NCI-H1092 treated with DMSO at 0.1 percent for 48 hours (cell line): ENCODE measurements around the gene VASH1.
"Not testable (repeated sequence)": the region's sequence is repeated elsewhere in the genome, so short reads cannot be mapped to it uniquely, and the experiment has no call there.

ENCODE experiments used
- DNase-seq: peaks from one replicate; lab custom pipeline; 2025; lab: John Stamatoyannopoulos, UW

The VASH1 gene

DNA sequence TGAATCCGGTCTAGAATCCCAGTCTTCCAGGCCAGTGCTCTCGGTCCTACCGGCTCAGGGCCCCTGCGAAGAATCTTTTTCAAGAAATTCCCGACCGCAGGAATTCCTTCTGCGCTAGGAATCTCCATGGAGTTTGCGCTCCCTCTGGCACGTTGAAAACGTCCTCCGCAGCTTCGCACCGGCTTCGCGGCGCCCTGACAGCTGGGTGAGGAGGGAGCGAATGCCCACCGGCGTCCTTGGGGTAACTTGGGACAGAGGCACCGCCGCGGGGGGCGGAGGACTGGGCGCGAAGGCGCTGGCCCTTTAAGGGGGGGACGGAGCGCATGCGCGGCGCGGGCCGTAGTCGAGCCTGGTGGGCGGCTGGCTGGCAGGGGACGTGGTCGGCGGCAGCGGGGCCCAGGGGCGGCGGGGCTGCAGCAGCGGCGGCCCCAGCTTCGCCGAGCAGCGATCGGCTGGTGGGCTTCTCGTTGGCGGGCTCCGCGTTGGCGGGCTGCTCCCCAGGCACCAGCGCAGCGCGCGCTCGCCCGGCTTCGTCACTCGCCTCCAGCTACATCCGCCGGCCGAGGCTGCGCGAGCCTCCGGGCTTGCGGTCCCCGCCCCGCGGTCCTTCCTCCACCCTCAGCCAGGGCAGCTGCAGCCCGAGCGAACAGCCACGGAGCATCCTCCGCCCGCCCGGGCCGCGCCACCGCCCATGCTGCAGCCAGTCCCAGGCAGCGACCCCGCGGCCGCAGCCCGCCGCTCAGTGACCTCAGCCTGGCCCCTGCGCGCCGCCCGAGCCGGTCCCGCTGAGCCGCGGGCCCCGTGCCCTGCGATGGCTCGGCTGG lies at the start of gene VASH1:
Gene VASH1 (plus strand): TSS at position 333 of the 824 bp plus-strand sequence. CDS start 1,354 bp downstream, outside the sequence.
- peak; percentile 82 for DNase-seq

DNA sequence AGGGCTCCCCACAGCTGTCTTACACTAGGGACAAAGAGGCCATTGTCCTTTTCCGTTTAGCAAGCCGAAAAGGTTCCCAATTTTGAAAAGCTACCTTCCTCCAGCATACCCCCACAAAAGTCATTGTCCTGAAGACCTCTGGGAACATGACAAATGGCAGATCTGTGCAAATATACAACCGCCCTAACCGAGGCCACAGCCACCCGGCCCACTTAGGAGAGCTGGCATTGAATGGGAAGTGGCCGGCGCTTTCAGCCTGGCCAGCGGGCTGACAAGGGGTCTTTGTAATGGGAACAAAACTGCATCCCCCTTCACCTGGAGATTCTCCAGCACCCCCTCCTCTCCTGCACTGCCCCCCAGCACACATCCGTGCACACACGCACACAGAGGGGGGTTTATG lies 48.1 kb upstream of the VASH1 start:
- DNase-seq, result no peak

DNA sequence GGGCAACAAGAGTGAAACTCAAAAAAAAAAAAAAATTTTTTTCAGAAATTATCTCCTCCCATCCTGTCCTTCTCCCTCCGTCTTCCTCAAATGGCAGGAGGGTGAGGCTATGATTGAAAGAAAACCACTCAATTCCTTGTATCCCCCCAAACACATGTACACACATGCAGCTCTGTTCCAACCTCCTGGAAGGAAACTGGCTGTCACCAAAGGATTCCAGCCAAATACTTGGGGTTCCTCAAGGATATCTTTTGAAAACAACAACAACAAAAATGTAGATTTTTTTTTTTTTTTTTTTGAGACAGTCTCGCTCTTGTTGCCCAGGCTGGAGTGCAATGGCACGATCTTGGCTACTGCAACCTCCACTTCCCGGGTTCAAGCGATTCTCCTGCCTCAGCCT lies 46.8 kb upstream of the VASH1 start:
- no peak for DNase-seq

DNA sequence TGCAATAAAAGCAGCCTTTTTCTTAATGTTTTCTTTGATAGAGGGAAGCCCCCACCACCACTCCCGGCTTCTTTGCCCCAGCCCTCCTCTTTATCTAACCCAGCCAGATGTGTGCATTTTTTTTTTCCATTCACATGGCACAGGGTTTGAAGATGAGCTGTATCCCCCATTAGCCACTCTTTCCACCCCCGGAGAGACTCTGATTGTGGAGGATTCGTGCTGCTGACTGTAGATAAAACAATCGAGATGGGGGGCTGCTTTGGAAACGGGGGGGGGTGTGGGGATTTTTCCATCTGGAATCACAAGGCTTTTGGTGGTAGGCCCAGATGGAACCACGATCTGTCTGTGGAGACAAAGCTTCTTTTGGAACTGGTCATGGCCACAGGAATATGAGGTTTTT lies 46.2 kb upstream of the VASH1 start:
- DNase-seq, result no peak

DNA sequence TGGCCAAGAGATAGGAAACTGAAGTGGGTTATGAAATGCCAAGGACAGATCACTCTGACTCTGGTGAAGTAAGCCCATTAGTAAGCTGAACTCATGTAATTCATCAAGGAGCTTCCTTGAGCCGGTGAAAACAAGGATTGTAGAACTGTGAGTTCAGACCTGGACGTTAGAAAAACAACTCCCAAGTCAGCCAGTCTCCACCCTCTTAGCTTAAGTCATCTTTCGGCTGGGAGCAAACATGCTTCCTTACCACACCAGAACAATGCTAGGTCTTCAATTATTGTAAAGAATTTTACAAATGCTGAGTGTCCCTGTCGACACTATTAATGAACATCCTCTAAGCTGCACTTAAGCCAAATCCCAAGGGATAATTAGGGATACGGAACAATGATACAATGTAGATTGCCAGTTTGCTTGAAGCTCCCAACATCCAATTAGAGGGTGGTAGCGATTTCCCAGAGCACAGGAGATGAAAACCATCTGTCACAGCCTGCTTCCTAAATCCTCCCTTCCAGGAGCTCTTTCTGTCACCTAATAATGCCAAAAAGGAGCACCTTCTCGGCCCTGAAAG lies 45.7 kb upstream of the VASH1 start:
- DNase-seq, result no peak

DNA sequence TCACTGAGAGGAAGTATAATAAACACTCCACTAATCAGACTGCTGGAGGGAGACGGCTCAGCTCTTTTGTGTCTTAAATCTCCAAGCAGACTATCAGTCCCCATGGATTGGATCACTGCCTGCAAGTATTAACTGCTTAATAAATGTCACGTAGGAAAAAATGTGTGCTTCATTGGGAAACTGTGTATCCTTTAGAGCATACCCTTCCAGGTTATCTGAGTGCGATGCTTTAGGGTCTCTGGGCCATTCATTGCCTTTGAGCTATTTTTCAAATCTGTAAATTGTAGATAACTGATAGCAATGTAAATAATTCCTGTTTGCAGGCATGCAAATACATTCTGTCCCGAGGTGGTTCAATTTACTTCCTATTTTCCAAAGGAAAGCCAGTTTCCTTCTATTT lies 45.0 kb upstream of the VASH1 start:
- no peak for DNase-seq

DNA sequence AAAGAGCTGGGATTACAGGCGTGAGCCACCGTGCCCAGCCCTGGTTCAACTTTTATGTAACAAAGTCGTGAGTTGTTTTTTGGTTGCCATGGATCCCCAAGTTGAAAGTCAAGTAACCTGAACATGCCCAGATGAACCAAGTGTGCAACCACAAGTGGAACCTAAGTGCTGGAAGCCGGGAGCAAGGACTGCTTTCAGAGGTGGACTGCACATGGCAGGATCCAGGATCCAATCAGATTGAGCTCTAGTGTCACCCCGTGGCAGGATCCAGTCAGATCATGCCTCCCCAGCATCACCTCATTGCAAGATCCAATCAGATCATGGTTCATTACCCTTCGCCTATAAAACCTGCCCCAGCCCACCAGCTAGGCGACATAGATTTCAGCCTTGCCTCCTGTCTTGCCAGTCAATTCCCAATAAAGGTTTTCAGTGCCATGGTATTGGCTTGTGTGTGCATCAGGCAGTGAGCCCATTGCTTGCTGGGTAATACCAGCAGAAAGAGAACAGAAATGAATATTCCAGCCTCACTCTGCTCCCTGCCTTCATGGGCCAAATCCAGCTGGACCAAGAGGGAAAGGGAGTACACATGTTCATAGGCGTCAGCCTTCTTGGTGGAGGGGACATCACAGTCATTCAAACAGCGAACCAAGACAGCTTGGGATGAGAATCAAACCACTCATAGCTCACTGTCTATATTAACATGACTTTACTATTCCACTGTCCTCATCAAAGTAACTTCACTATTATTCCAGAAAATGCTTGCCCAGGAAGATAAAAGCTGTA lies 43.6 kb upstream of the VASH1 start:
- no peak for DNase-seq

DNA sequence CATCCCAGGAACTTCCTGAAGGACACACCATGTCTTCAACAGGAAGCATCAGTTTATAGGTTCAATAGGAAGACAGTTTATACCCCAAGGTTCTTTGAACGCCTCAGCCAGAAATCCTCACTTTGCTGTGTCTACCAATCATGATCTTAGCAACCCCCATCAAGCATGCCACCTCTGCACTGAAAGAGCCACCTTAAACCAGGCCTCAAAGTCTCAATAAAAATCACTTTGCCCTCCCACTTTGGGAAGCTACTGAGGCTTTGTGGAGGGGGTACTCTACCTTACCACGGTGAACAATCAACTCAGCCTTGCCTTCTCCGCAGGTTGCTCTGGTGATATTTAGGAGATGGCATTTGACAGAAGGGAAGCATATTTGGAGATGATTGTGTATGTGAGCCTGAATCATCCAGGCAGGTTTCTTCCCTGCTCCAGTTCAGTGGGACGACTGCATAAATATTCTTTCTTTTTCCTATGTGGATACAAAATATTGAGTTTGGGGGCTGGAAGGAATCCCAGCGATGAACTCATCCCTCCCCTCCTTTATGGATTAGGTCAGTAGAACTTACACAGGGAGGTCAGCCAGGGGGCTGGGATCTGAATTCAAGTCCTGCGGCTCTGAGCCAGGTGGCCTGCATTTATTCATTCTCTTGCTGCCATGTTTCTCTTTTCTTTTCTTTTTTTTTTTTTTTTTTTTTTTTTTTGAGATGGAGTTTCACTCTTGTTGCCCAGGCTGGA lies 42.8 kb upstream of the VASH1 start:
- no peak for DNase-seq

DNA sequence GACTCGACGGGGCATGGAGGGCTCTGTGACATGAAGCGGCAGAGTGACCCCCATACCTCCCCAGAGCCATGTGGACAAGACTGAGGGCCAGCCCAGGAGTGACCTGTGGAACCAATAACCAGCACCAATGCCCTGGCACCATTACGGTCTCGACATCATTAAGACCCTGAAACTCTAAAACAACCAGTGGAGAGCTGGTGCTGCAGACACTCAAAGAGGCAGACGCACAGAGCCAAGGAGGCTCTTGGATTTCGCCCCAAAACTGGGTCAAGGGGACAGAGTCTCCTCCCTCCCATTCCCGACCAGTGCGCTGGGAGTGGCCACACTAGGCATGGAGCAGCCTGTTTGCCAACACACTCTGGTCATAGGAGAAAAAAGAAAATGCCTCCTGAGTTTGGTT lies 41.6 kb upstream of the VASH1 start:
- peak; percentile 7 for DNase-seq

DNA sequence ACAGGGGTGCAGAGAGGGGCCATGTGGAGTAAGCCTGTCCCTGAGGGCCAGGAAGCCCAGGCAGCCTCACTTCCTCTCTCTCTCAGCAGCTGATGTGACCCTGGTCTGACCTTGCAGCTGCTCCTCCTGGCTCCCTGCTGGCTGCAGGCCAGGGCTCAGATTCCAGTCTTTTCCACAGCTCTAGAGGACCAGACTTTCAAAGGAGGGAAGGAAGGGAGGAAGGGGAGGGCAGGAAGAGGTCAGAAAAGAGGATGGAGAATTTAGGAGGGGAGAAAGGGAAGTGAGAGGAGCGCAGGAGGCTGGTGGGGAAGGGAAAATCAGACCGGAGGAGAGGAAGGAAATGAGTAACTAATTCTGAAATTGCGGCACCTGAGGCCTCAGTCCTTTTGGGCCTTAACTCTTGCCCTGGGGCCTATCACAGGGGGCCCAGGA lies 40.9 kb upstream of the VASH1 start:
- DNase-seq, result peak; percentile 57

DNA sequence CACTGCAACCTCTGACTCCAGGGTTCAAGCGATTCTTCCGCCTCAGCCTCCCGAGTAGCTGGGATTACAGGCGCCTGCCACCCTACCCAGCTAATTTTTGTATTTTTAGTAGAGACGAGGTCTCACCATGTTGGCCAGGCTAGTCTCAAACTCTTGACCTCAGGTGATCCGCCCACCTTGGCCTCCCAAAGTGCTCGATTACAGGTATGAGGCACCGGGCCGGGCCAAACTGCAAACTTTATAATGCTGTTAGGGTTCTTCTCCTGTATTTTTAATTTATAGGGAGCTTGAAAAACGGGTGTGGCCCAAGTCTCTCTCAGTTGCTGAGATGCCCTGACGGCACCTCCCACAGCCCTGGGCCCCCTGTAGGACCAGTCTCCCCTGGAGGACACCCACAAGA lies 39.8 kb upstream of the VASH1 start:
- DNase-seq, result not testable (repeated sequence)

DNA sequence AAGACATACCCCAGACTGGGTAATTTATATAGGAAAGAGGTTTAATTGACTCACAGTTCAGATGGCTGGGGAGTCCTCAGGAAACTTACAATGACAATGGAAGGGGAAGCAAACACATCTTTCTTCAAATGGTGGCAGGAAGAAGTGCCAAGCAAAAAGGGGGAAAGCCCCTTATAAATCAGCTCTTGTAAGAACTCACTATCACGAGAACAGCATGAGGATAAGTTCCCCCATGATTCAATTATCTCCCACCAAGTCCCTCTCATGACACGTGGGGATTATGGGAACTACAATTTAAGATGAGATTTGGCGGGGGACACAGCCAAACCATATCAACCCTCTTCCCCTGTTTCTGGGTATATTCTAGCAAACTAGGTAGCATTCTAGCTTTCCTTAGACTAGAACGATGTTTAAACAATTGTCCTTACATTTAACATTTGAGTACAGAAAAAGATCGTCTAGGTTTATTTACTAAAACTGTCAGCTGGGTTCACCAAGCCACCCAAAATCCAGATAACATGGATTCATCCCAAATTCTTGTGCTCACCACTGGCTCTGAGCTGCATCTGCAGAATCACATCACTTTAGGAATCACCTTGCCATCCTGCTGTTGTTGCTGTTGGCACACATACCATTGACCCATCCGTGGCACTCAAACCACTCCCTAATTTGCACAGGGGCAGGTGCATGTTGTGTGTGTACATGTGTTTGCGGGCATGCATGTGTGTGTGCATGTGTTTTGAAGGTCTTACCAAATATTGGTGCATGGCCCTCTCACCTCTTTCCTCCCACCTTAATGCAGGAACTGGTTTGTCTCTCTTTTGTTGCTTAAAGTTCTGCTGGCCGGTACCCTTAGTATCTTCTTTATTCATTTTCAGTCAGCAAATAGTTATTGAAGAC lies 36.4 kb upstream of the VASH1 start:
- DNase-seq, result no peak

DNA sequence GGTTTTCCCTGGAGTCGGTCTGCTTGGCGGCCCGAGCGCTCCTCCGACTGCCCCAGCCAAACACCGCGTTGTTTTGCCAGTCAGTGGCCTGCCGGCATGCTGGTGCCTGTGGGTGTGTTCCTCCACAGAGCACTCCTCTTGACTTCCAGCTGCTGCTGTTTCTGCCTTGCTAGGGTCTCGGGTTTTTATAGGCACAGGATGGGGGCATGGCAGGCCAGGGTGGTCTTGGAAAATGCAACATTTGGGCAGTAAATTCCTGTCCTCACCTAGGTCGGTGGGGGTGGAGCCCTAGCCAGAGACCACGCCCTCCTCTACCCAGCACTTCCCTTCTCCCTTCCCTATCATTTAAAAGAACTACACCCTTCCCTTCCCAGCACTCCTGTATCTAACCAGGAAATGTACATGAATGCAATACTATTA lies 34.7 kb upstream of the VASH1 start:
- no peak for DNase-seq

DNA sequence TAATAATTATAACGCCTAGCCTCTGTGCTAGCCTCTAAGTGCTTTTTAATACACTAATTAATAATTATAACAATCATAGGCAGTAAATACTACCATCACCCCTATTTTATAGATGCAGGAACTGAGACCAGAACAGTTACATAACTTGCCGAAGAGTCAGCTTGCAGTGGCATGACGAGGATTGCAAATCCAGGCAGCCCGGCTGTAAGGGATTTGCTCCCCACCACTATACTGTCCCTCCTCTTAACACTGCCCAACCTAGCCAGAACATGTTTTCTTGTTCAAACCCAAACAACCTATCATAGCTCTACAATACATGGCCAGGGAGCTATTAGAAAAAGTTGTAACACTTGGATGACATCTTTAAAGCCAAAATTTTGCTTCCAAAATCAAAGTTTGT lies 33.9 kb upstream of the VASH1 start:
- no peak for DNase-seq

DNA sequence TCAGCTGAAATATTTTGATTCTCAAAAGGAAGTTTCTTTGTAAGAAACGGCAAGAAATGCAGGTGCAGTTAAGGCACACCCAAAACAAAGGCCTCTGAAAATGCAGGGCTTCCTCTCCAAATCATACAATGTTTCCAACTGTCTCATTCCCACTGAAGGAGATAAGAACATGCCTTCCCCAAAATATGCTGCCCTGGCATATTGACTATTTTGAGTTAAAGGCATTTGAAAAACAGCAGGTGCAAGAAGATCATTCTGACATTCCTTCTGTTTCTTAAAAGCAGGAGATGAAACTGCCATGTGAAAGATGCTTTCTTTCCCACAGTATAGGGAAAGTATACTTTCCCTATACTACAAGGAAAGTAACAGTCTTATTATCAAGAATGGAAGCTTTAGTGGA lies 33.4 kb upstream of the VASH1 start:
- DNase-seq, result no peak

DNA sequence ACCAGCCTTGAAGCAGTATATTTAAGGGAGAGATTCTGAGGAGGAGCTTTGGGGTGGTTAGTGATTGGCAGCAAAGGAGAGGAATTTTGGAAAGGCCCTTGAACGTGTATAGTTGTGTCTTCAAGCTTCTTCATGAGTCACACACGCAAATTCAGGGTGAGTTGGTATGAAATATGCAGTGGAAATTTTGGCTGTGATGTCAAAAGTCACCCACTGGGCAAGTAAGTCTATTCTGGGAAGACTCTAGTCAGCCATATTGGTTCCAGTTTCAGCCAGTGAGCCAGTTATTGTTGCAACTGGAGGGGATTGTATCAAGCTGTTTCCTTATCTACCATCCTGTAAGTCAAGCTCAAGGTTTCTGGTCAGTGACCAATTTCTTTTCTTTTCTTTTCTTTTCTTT lies 32.0 kb upstream of the VASH1 start:
- no peak for DNase-seq

DNA sequence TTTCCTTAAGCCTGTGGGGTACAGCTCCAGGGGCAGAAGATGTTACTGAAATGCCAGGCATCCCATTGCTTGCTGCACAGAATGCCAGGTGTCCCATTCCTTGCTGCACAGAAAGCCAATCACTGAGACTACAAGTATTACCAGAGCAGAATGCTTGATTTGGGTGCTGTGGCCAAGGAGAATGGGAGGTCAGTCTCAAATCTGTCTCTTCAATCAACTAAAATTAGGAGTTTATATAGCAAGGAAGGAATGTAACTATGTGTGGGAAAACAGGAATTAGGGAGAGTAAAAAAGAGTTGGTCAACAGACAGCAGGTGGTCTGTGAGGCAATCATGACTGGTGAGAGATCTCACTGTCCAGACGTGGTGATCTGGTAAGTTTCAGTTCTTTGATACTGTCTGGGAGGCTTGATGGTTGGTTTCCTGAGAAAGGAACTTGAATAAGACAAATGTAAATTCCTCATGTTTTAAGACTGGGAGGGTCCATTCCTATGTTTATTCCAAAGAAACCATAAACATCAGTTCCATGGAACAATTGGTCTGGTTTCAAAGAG lies 31.2 kb upstream of the VASH1 start:
- no peak for DNase-seq

DNA sequence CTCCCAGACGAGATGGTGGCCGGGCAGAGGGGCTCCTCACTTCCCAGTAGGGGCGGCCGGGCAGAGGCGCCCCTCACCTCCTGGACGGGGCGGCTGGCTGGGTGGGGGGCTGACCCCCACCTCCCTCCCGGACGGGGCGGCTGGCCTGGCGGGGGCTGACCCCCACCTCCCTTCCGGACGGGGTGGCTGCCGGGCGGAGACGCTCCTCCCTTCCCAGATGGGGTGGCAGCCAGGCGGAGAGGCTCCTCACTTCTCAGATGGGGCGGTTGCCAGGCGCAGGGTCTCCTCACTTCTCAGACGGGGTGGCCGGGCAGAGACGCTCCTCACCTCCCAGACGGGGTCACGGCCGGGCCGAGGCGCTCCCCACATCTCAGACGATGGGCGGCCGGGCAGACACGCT lies 26.8 kb upstream of the VASH1 start:
- DNase-seq, result not testable (repeated sequence)

DNA sequence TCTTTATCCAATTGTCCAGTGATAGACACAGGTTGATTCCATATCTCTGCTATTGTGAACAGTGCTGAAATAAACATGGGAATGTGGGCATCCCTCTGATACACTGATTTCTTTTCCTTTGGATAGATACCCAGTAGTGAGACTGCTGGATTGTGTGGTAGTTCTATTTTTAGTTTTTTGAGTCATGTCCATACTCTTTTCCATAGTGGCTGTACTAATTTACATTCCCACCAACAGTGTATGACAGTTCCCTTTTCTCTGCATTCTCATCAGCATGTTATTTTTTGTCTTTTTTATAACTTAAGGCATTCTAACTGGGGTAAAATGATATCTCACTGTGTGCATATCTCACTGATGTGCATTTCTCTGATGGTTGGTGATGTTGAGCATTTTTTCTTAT lies 24.8 kb upstream of the VASH1 start:
- DNase-seq, result no peak

DNA sequence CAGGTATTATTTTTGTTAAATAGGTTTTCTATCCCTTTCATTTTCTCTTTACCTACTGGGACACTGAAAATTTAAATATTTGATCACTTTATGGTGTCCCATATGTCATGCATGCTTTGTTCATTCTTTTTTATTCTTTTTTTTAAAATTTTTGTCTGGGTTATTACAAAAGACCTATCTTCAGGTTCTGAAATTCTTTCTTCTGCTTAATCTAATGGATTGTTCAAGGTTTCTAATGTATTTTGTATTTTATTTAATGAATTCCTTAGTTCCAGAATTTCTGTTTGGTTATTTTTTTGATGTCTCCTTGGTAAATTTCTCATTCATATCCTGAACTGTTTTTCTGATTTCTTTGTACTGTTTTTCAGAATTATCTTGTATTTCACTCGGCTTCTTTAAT lies 20.2 kb upstream of the VASH1 start:
- DNase-seq, result no peak

DNA sequence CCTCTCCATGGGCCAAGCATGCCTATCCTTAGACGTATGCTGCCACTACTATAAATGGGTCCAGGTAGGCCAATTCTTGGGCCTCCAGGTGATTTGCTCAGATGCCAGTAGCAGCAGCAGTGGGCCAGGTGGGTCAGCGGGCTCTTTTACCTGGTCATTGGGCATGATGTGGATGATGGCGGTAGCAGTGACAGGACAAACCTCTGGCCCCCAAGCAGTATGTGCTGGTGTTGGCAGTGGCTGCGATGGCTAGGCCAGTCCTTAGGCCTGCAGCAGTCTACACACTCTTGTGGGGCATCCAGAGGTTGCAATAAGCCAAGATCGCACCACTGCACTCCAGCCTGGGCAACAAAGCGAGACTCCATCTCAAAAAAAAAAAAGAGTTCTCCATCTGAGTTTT lies 19.1 kb upstream of the VASH1 start:
- DNase-seq, result no peak
